ENCODE results near the gene CTXN3. TPM values are rescaled to one million over a fixed set of nuclear protein-coding genes. Genes with fewer than 3 reads are reported as not detected.
A peak's percentile ranks its signal among the peaks of the same experiment; 100 is the strongest.

Gene CTXN3
- total and polyA plus RNA-seq, 4 donors, result not detected

DNA sequence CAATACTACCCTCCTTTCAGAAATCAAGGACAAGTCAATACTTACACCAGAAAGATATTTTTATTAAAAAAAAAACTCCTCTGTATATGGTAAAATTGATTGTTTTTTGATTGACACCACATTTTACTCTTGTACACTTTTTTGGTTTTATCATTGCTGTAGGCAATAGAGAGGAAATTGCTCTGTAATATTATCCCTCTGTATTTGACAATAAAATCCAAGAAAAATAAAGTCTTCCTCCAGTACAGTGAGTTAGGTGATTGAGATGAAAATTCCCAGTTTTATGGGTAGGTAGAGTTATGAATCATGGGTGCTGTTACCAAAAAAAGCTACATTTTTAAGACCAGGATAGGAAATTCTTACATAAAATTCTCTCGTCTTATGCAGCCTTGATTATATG, 31.7 kb downstream of the CTXN3 start:
- DNase-seq (no peak), ATAC-seq (ENCODE audit: insufficient read depth, low FRiP score) (no peak)
- Histone ChIP-seq H3K9ac (ENCODE audit: insufficient read depth in 1 of 2, low read length in 2 of 2) (no peak overlapping the region), H3K4me1 (ENCODE audit: control insufficient read depth in 5 of 5, insufficient read depth in 5 of 5, low read length in 5 of 5) (peaks cover 0 to 11% (median 0%) of the 10 kb centered on the region in 5 donors), H3K27ac (ENCODE audit: low read depth in 1 of 2, low read length in 1 of 2) (no peak overlapping the region), H3K27me3 (ENCODE audit: control insufficient read depth in 3 of 3, insufficient read depth in 3 of 3, low read length in 2 of 3) (no peaks in the 10 kb centered on the region), H3K36me3 (ENCODE audit: control insufficient read depth in 4 of 4, insufficient read depth in 4 of 4, low read length in 4 of 4) (no peaks in the 10 kb centered on the region), H3K9me3 (ENCODE audit: control insufficient read depth in 4 of 4, insufficient read depth in 3 of 4, low read length in 3 of 4) (no peaks in the 10 kb centered on the region), H3K4me3 (no peak overlapping the region)
- WGBS, 2 donors, result 91 to 98% methylated on average over 1 of the region's 1 CpG
- TF ChIP-seq, protein P1, sequence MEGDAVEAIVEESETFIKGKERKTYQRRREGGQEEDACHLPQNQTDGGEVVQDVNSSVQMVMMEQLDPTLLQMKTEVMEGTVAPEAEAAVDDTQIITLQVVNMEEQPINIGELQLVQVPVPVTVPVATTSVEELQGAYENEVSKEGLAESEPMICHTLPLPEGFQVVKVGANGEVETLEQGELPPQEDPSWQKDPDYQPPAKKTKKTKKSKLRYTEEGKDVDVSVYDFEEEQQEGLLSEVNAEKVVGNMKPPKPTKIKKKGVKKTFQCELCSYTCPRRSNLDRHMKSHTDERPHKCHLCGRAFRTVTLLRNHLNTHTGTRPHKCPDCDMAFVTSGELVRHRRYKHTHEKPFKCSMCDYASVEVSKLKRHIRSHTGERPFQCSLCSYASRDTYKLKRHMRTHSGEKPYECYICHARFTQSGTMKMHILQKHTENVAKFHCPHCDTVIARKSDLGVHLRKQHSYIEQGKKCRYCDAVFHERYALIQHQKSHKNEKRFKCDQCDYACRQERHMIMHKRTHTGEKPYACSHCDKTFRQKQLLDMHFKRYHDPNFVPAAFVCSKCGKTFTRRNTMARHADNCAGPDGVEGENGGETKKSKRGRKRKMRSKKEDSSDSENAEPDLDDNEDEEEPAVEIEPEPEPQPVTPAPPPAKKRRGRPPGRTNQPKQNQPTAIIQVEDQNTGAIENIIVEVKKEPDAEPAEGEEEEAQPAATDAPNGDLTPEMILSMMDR (IDR thresholded peaks at IDR 0.05; ENCODE audit: control extremely low read depth, extremely low read depth), result no peak

DNA sequence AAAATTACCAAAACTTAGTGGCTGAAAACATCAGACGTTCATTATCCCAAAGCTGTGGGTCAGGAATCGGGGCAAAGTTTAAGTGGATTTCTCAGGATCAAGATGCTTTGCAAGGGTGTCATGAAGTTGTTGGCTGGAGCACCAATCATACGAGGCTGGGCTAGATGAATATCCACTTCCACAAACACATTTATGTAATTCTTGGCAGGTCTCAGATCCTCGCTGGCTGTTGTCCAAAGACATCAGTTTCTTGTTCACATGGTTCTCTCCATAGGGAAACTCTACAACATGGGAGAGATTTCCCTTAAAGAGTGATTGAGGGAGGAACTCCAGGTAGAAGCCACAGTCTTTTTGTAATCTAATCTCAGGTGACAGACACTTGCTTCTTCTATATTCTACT, 34.1 kb downstream of the CTXN3 start:
- Histone ChIP-seq H3K9me3 (ENCODE audit: control insufficient read depth in 4 of 4, insufficient read depth in 3 of 4, low read length in 3 of 4) (no peaks in the 10 kb centered on the region), H3K27ac (ENCODE audit: low read depth in 1 of 2, low read length in 1 of 2) (no peak overlapping the region), H3K4me1 (ENCODE audit: control insufficient read depth in 5 of 5, insufficient read depth in 5 of 5, low read length in 5 of 5) (peaks cover 0 to 14% (median 3%) of the 10 kb centered on the region in 5 donors), H3K4me3 (no peak overlapping the region), H3K9ac (ENCODE audit: insufficient read depth in 1 of 2, low read length in 2 of 2) (no peak overlapping the region), H3K36me3 (ENCODE audit: control insufficient read depth in 4 of 4, insufficient read depth in 4 of 4, low read length in 4 of 4) (no peaks in the 10 kb centered on the region), H3K27me3 (ENCODE audit: control insufficient read depth in 3 of 3, insufficient read depth in 3 of 3, low read length in 2 of 3) (no peaks in the 10 kb centered on the region)
- TF ChIP-seq, protein P1 (IDR thresholded peaks at IDR 0.05; ENCODE audit: control extremely low read depth, extremely low read depth), result no peak
- ATAC-seq (ENCODE audit: insufficient read depth, low FRiP score) (no peak), DNase-seq (peak in 2 of 3 donors; percentile 53 to 72)
- 67 to 78% methylated on average over 4 of the region's 4 CpGs for WGBS, 2 donors

DNA sequence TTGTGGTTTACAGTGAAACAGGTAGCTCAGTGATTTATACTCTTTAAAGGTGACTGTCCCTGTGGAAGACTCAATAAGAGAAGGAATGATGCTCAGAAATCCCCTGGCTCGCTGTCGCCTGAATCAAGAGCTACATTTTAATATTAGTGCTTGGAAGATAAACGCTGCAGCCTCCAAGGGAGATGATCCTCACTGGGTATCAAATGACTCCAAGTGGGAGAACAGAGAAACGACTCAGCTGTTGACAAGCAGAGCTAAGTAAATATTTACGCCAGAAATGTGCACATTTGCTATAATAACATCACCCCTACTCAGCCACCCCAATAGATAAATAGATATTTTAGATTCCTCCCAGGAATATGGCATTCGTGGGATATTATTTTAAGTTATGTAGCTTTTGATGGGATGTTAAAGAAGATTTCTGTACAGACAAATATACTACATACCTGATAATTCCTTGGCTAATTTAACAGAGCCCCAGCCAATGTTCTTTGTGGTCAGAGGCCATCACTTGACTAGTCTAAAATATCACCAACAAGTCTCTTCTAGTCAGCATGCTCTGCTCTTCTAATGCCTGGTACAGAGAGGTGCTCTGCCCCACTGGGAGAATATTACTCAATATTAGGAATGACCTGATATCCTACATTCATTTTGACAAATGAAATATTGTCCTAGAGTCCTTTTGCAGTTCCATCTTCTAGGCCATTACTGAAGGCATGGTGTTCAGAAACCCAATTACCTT, 36.0 kb downstream of the CTXN3 start:
- 76 to 87% methylated on average over 6 of the region's 6 CpGs for WGBS, 2 donors
- H3K27ac ChIP-seq (ENCODE audit: low read depth in 1 of 2, low read length in 1 of 2), result no peak overlapping the region

More for the DNA sequence above, 36.0 kb downstream of the CTXN3 start:
- Histone ChIP-seq H3K4me3 (no peak overlapping the region), H3K9me3 (ENCODE audit: control insufficient read depth in 4 of 4, insufficient read depth in 3 of 4, low read length in 3 of 4) (no peaks in the 10 kb centered on the region), H3K4me1 (ENCODE audit: control insufficient read depth in 5 of 5, insufficient read depth in 5 of 5, low read length in 5 of 5) (peaks cover 0 to 14% (median 3%) of the 10 kb centered on the region in 5 donors), H3K9ac (ENCODE audit: insufficient read depth in 1 of 2, low read length in 2 of 2) (no peak overlapping the region), H3K27me3 (ENCODE audit: control insufficient read depth in 3 of 3, insufficient read depth in 3 of 3, low read length in 2 of 3) (no peaks in the 10 kb centered on the region), H3K36me3 (ENCODE audit: control insufficient read depth in 4 of 4, insufficient read depth in 4 of 4, low read length in 4 of 4) (no peaks in the 10 kb centered on the region)
- DNase-seq, result peak in 2 of 3 donors; percentile 50 to 71
- TF ChIP-seq, protein P1 (IDR thresholded peaks at IDR 0.05; ENCODE audit: control extremely low read depth, extremely low read depth), result no peak
- no peak for ATAC-seq (ENCODE audit: insufficient read depth, low FRiP score)

All from lung (tissue), 12 donors.